ENCODE results near the gene OSBPL6. TPM values are rescaled to one million over a fixed set of nuclear protein-coding genes. Genes with fewer than 3 reads are reported as not detected.
"Not testable (repeated sequence)": the region's sequence is repeated elsewhere in the genome, so short reads cannot be mapped to it uniquely, and the experiment has no call there.

The OSBPL6 gene
- total RNA-seq, 1 donor from 2014 or later: 5.3 TPM

DNA sequence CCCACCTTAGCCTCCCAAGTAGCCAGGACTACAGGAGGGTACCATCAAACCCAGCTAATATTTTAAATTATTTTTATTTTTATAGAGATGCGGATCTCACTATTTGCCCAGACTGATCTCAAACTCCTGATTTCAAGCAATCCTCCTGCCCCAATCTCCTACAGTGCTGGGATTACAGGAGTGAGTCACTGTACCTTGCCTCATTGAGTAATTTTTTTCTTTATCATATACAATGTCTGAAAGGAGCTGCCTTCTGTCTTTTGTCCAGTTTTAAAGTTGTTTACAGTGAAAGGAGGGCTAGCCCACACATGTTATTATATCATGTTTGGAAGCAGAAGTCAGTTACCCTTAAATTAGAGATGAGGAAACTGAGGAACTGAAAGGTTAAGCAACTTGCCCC, 224.1 kb downstream of the OSBPL6 start:
- DNase-seq (ENCODE audit: low read depth): peak; percentile 79
- no peak for TF ChIP-seq CTCF (IDR thresholded peaks at IDR 0.05; ENCODE audit: insufficient read depth, low read length, severe bottlenecking)
- no peak for FAIRE-seq
- Histone ChIP-seq H3K36me3 (ENCODE audit: control insufficient read depth, insufficient read depth, low read length) (no peaks in the 10 kb centered on the region), H3K4me3 (ENCODE audit: low read depth, low read length) (no peak overlapping the region), H3K27me3 (ENCODE audit: control insufficient read depth, insufficient read depth, low read length) (no peaks in the 10 kb centered on the region)

- Histone ChIP-seq H3K27me3 (ENCODE audit: control insufficient read depth, insufficient read depth, low read length) (no peaks in the 10 kb centered on the region), H3K36me3 (ENCODE audit: control insufficient read depth, insufficient read depth, low read length) (no peaks in the 10 kb centered on the region), H3K4me3 (ENCODE audit: low read depth, low read length) (no peak overlapping the region)
- FAIRE-seq (no peak), DNase-seq (ENCODE audit: low read depth) (peak; percentile 28)
- TF ChIP-seq CTCF (IDR thresholded peaks at IDR 0.05; ENCODE audit: insufficient read depth, low read length, severe bottlenecking): peak; percentile 18
Measured at GRCh38 chr2:178419123-178419522, 224.8 kb downstream of the OSBPL6 start.

- Histone ChIP-seq H3K4me3 (ENCODE audit: low read depth, low read length) (no peak overlapping the region), H3K36me3 (ENCODE audit: control insufficient read depth, insufficient read depth, low read length) (no peaks in the 10 kb centered on the region), H3K27me3 (ENCODE audit: control insufficient read depth, insufficient read depth, low read length) (no peaks in the 10 kb centered on the region)
- no peak for DNase-seq (ENCODE audit: low read depth)
- no peak for FAIRE-seq
- TF ChIP-seq CTCF (IDR thresholded peaks at IDR 0.05; ENCODE audit: insufficient read depth, low read length, severe bottlenecking): no peak
Measured at GRCh38 chr2:178420463-178420999, 226.2 kb downstream of the OSBPL6 start.

GRCh38 chr2:178422097-178422496, 227.8 kb downstream of the OSBPL6 start:
- DNase-seq (ENCODE audit: low read depth) (peak; percentile 48), FAIRE-seq (no peak)
- Histone ChIP-seq H3K27me3 (ENCODE audit: control insufficient read depth, insufficient read depth, low read length) (no peaks in the 10 kb centered on the region), H3K4me3 (ENCODE audit: low read depth, low read length) (no peak overlapping the region), H3K36me3 (ENCODE audit: control insufficient read depth, insufficient read depth, low read length) (no peaks in the 10 kb centered on the region)
- TF ChIP-seq CTCF (IDR thresholded peaks at IDR 0.05; ENCODE audit: insufficient read depth, low read length, severe bottlenecking): no peak

DNA sequence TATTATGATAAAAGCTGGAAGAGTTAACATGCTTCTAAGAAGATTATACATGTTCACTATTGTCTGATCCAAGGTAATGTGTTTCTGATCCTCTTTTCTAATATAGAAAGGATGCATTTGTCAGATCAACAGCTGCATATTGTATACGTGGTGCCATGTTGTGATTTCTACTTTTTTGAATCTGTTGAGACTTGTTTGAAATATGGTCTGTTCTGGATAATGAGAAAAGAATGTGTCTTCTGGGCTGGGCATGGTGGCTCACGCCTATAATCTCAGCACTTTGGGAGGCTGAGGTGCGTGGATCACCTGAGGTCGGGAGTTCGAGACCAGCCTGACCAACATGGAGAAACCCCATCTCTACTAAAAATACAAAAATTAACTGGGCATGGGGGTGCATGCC, 229.4 kb downstream of the OSBPL6 start:
- FAIRE-seq; H3K27me3 ChIP-seq (ENCODE audit: control insufficient read depth, insufficient read depth, low read length); H3K4me3 ChIP-seq (ENCODE audit: low read depth, low read length); H3K36me3 ChIP-seq (ENCODE audit: control insufficient read depth, insufficient read depth, low read length): not testable (repeated sequence)
- DNase-seq (ENCODE audit: low read depth): peak; percentile 47

- FAIRE-seq (no peak), DNase-seq (ENCODE audit: low read depth) (no peak)
- H3K36me3 ChIP-seq (ENCODE audit: control insufficient read depth, insufficient read depth, low read length): no peaks in the 10 kb centered on the region
- no peak for TF ChIP-seq CTCF (IDR thresholded peaks at IDR 0.05; ENCODE audit: insufficient read depth, low read length, severe bottlenecking)
- no peaks in the 10 kb centered on the region for H3K27me3 ChIP-seq (ENCODE audit: control insufficient read depth, insufficient read depth, low read length)
- H3K4me3 ChIP-seq (ENCODE audit: low read depth, low read length): no peak overlapping the region
Measured at GRCh38 chr2:178425255-178425827, 231.0 kb downstream of the OSBPL6 start.
